GM12874 (cell line): ENCODE data around the gene SH3BP4.

Experiments used
- TF ChIP-seq, protein P1 (sequence below): IDR thresholded peaks from 2 replicates; pipeline ENCODE4 v1.5.1; 2011; ENCODE audit warnings: low read depth, mild to moderate bottlenecking, control low read depth, low read length, moderate library complexity; ENCODE audit not compliant: insufficient read depth

Gene SH3BP4

DNA sequence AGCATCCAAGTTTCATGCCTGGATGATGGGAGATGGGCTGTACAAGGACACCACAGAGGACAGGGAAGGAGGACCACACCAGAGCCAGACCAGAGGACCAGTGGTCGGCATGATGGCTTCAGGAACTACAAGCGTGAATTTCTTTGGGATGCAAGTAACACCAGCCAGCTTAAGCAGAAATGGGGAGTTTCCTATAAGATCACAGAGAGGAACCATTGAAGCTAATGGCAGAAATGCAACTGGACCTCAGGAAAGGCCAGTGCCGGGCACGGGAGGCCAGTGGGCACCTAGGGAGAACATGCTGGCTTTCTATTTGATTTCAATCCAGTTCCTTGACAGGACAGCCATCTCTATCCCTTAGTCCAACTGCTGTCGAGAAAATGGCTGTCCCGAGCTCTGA lies 145.4 kb downstream of the SH3BP4 start:
- TF ChIP-seq, protein P1, sequence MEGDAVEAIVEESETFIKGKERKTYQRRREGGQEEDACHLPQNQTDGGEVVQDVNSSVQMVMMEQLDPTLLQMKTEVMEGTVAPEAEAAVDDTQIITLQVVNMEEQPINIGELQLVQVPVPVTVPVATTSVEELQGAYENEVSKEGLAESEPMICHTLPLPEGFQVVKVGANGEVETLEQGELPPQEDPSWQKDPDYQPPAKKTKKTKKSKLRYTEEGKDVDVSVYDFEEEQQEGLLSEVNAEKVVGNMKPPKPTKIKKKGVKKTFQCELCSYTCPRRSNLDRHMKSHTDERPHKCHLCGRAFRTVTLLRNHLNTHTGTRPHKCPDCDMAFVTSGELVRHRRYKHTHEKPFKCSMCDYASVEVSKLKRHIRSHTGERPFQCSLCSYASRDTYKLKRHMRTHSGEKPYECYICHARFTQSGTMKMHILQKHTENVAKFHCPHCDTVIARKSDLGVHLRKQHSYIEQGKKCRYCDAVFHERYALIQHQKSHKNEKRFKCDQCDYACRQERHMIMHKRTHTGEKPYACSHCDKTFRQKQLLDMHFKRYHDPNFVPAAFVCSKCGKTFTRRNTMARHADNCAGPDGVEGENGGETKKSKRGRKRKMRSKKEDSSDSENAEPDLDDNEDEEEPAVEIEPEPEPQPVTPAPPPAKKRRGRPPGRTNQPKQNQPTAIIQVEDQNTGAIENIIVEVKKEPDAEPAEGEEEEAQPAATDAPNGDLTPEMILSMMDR: no peak

- TF ChIP-seq, protein P1: no peak
Observed at GRCh38 chr2:235098269-235098668, 146.5 kb downstream of the SH3BP4 start.

- TF ChIP-seq, protein P1: no peak
Observed at GRCh38 chr2:235098736-235099494, 147.1 kb downstream of the SH3BP4 start.

GRCh38 chr2:235102896-235103295 lies 151.1 kb downstream of the SH3BP4 start:
- TF ChIP-seq, protein P1: no peak
